Measurements from ENCODE around the gene CBY1. TPM values are rescaled to one million over a fixed set of nuclear protein-coding genes. Genes with fewer than 3 reads are reported as not detected.

The CBY1 gene
- total and polyA plus RNA-seq, 12 donors, result 23.8 to 96.0 (median 46.9) TPM

DNA sequence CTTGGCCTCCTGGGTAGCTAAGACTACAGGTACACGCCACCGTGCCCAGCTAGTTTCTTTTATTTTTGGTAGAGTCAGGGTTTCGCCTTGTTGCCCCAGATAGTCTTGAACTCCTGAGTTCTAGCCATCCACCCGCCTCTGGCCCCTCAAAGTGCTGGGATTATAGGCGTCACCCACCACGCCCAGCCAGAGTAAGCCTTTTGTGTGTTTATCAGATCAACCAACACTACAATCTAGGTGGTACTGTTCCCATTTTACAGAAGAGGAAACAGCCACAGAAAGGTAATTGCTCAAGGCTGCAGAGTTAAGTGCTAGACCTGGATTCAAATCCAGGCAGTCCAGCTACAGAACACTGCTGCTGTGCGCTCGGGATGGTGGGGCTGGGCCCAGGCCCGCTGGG lies 28.5 kb downstream of the CBY1 start:
- WGBS, 4 donors, result 92 to 97% (median 94%) methylated on average over 9 of the region's 9 CpGs
- Histone ChIP-seq H3K36me3 (replicated peaks in 1 of 2) (peaks cover 0 to 58% of the 10 kb centered on the region in 2 donors), H3K27ac (no peak overlapping the region), H3K9me3 (replicated peaks in 1 of 3) (no peaks in the 10 kb centered on the region), H3K27me3 (no peaks in the 10 kb centered on the region), H3K4me3 (no peak overlapping the region), H3K4me1 (replicated peaks in 1 of 2) (peaks cover 5% of the 10 kb centered on the region in 2 donors)
- DNase-seq, result no peak
- intact Hi-C loops (cut with DNase I), result no loop called here
- TF ChIP-seq, protein P1, sequence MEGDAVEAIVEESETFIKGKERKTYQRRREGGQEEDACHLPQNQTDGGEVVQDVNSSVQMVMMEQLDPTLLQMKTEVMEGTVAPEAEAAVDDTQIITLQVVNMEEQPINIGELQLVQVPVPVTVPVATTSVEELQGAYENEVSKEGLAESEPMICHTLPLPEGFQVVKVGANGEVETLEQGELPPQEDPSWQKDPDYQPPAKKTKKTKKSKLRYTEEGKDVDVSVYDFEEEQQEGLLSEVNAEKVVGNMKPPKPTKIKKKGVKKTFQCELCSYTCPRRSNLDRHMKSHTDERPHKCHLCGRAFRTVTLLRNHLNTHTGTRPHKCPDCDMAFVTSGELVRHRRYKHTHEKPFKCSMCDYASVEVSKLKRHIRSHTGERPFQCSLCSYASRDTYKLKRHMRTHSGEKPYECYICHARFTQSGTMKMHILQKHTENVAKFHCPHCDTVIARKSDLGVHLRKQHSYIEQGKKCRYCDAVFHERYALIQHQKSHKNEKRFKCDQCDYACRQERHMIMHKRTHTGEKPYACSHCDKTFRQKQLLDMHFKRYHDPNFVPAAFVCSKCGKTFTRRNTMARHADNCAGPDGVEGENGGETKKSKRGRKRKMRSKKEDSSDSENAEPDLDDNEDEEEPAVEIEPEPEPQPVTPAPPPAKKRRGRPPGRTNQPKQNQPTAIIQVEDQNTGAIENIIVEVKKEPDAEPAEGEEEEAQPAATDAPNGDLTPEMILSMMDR (IDR thresholded peaks at IDR 0.05), result no peak
- no peak for TF ChIP-seq POLR2A (IDR thresholded peaks at IDR 0.05)

DNA sequence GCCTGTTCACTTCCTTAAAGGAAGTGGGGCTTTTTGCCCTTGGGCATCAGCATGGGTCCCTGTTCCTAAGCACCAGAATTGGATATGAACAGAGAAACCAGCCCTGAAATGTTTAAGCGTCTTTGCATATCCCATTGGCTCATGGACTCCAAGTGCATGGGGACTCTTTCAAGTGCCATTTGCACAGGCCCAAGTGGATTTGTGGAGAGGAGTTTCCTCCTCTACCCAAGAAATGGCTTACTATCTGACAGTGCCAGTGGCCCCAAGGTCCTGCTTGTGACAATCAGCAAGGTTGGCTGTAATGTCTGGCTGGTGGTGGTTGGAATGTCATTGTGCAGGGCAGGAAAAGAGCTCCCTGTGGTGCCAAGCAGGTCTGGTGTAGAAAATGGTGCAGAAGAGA lies 29.3 kb downstream of the CBY1 start:
- intact Hi-C loops (cut with DNase I), result no loop called here

DNA sequence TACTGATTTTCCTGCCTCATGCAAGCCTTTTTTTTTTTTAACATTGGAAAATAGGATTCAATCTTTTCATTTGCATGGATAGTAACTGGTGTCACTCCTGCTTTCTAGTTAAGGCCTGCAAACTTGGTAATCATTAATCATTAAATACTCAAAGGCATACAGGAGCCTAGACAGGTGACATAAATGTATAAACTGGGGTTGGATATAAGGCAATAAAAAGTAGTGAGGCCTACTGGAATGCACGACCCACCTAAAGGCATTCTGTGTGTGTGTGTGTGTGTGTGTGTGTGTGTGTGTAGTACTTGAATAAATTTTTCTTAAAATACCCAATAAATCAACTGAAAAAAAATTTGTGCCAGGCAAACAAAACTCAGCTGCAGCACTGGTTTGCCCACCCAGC lies 33.2 kb downstream of the CBY1 start:
- TF ChIP-seq, protein P1 (IDR thresholded peaks at IDR 0.05), result no peak
- no peak for TF ChIP-seq POLR2A (IDR thresholded peaks at IDR 0.05)
- no peak for DNase-seq
- no peak overlapping the region for H3K4me3 ChIP-seq
- intact Hi-C loops (cut with DNase I), result no loop called here
- 67 to 81% (median 75%) methylated on average over 1 of the region's 1 CpG for WGBS, 4 donors
- H3K4me1 ChIP-seq (replicated peaks in 1 of 2), result no peaks in the 10 kb centered on the region
- H3K36me3 ChIP-seq (replicated peaks in 1 of 2), result peaks cover 0 to 54% of the 10 kb centered on the region in 2 donors
- no peak overlapping the region for H3K27ac ChIP-seq
- no peaks in the 10 kb centered on the region for H3K9me3 ChIP-seq (replicated peaks in 1 of 3)
- no peaks in the 10 kb centered on the region for H3K27me3 ChIP-seq

More for the DNA sequence above, 29.3 kb downstream of the CBY1 start:
- peaks cover 5% of the 10 kb centered on the region in 2 donors for H3K4me1 ChIP-seq (replicated peaks in 1 of 2)
- no peak overlapping the region for H3K4me3 ChIP-seq
- no peaks in the 10 kb centered on the region for H3K9me3 ChIP-seq (replicated peaks in 1 of 3)
- DNase-seq, result no peak
- H3K27ac ChIP-seq, result no peak overlapping the region
- no peaks in the 10 kb centered on the region for H3K27me3 ChIP-seq
- 80 to 90% (median 83%) methylated on average over 1 of the region's 1 CpG for WGBS, 4 donors
- H3K36me3 ChIP-seq (replicated peaks in 1 of 2), result peaks cover 0 to 58% of the 10 kb centered on the region in 2 donors
- TF ChIP-seq, protein P1 (IDR thresholded peaks at IDR 0.05), result no peak
- TF ChIP-seq POLR2A (IDR thresholded peaks at IDR 0.05), result no peak

DNA sequence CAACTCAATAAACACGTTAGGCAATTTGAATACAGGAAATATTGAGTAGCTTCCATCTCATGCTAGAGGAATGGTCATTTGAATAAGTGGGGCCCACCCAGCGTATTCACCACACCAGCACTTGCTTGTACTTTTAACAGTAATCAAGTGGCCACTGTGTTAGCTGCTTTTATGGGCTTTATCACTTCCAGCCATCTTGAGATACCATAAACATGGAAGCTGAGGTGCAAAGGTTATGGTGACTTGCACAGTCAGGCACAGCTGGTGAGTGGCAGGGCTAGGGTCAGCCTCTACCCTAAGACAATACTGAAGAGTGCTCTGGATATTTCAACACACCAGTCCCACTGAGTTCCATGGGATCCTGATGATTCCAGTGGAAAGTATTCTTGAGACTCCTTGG lies 37.6 kb downstream of the CBY1 start:
- Histone ChIP-seq H3K4me1 (replicated peaks in 1 of 2) (peaks cover 18 to 34% of the 10 kb centered on the region in 2 donors), H3K27ac (no peak overlapping the region), H3K4me3 (no peak overlapping the region), H3K9me3 (replicated peaks in 1 of 3) (no peaks in the 10 kb centered on the region), H3K36me3 (replicated peaks in 1 of 2) (peaks cover 0 to 13% of the 10 kb centered on the region in 2 donors), H3K27me3 (no peaks in the 10 kb centered on the region)
- intact Hi-C loops (cut with DNase I), result no loop called here
- TF ChIP-seq POLR2A (IDR thresholded peaks at IDR 0.05), result no peak
- TF ChIP-seq, protein P1 (IDR thresholded peaks at IDR 0.05), result no peak
- no peak for DNase-seq
- 85 to 97% (median 88%) methylated on average over 2 of the region's 2 CpGs for WGBS, 4 donors
